SK-N-SH (cell line): ENCODE measurements around the gene FIGNL1. TPM values are rescaled to one million over a fixed set of nuclear protein-coding genes. Genes with fewer than 3 reads are reported as not detected.

Source experiments
- CTCF ChIA-PET: fragments of 300-600, 350-600 bp; formaldehyde crosslinking; extraction: SDS; loops from one replicate; lab custom pipeline; 2021; lab: Yijun Ruan, JAX
- POLR2A ChIA-PET: fragments of 350-600 bp; sonication (Branson Sonifier 250); formaldehyde crosslinking; extraction: SDS; loops from one replicate; lab custom pipeline; 2020; ENCODE audit warnings: antibody characterized with exemption, inconsistent platforms; lab: Yijun Ruan, JAX
- DNase-seq: peaks from one replicate; pipeline ENCODE4 v3.0.0; 2012
- H2AFZ ChIP-seq: fragments of 200-600 bp; sonication (generic); 2 replicates; pipeline ENCODE4 v1.8.1; 2016; ENCODE audit warnings: antibody characterized with exemption, mild to moderate bottlenecking, low read depth
- H3F3A ChIP-seq: fragments of 200-600 bp; sonication (generic); replicated peaks from 2 replicates; pipeline ENCODE3; 2016; ENCODE audit warnings: antibody characterized with exemption, mild to moderate bottlenecking; ENCODE audit not compliant: insufficient read depth
- H3K27ac ChIP-seq, 2 experiments: fragments of 200-500 bp in 1 of 2; fragments of 200-600 bp in 1 of 2; sonication (Bioruptor generic) in 1 of 2; sonication (generic), shearing (Covaris generic) in 1 of 2; 2 replicates each; pipeline versions ENCODE4 v1.5.1 to v1.6.1; 2014 to 2016; ENCODE audit warnings: low read depth in 2 of 2, inconsistent platforms in 1 of 2, low read length in 1 of 2, mild to moderate bottlenecking in 1 of 2, mixed read lengths in 1 of 2
- H3K27me3 ChIP-seq: fragments of 200-600 bp; sonication (generic), shearing (Covaris generic); 2 replicates; pipeline ENCODE4 v1.6.1; 2016; ENCODE audit warnings: mixed run types; ENCODE audit not compliant: insufficient read depth
- H3K36me3 ChIP-seq, 2 experiments: fragments of 200-500 bp in 1 of 2; fragments of 200-600 bp in 1 of 2; sonication (Bioruptor generic) in 1 of 2; sonication (generic) in 1 of 2; replicated peaks in 1 of 2; 2 replicates each; pipeline versions ENCODE3 to v1.5.1; 2014 to 2016; ENCODE audit warnings: low read length in 1 of 2, mild to moderate bottlenecking in 1 of 2; ENCODE audit not compliant: insufficient read depth in 2 of 2, control insufficient read depth in 1 of 2
- H3K4me1 ChIP-seq, 2 experiments: fragments of 200-500 bp in 1 of 2; fragments of 200-600 bp in 1 of 2; sonication (Bioruptor generic) in 1 of 2; sonication (generic), shearing (Covaris generic) in 1 of 2; 2 replicates each; pipeline versions ENCODE4 v1.5.1 to v1.6.1; 2014 to 2016; ENCODE audit warnings: low read depth in 1 of 2, low read length in 1 of 2, mixed run types in 1 of 2; ENCODE audit not compliant: insufficient read depth in 2 of 2, control insufficient read depth in 1 of 2
- H3K4me2 ChIP-seq: fragments of 200-600 bp; sonication (generic), shearing (Covaris generic); 2 replicates; pipeline ENCODE4 v1.6.1; 2017; ENCODE audit warnings: mixed run types
- H3K4me3 ChIP-seq, 2 experiments: fragments of 200-500 bp in 1 of 2; fragments of 200-600 bp in 1 of 2; sonication (Bioruptor generic) in 1 of 2; sonication (generic), shearing (Covaris generic) in 1 of 2; 2 replicates each; pipeline versions ENCODE4 v1.5.1 to v1.8.1; 2014 to 2016; ENCODE audit warnings: low read depth in 2 of 2, inconsistent platforms in 1 of 2, low read length in 1 of 2, mild to moderate bottlenecking in 1 of 2, mixed read lengths in 1 of 2, moderate library complexity in 1 of 2
- H3K79me2 ChIP-seq: fragments of 200-600 bp; sonication (generic); 2 replicates; pipeline ENCODE4 v1.8.1; 2017; ENCODE audit warnings: mild to moderate bottlenecking; ENCODE audit not compliant: insufficient read depth
- H3K9ac ChIP-seq: fragments of 200-600 bp; sonication (generic); 2 replicates; pipeline ENCODE4 v1.6.1; 2017; ENCODE audit warnings: mixed run types
- H3K9me2 ChIP-seq: fragments of 200-600 bp; sonication (generic); 2 replicates; pipeline ENCODE4 v1.6.1; 2017; ENCODE audit warnings: mixed run types
- H3K9me3 ChIP-seq: fragments of 200-600 bp; sonication (generic); 2 replicates; pipeline ENCODE4 v1.6.1; 2017; ENCODE audit warnings: mixed run types, mild to moderate bottlenecking, moderate library complexity
- H4K20me1 ChIP-seq: fragments of 200-600 bp; sonication (generic); 2 replicates; pipeline ENCODE4 v1.6.1; 2017; ENCODE audit warnings: mild to moderate bottlenecking, mixed run types; ENCODE audit not compliant: insufficient read depth
- CHD2 ChIP-seq: fragments of 150-350 bp; IDR thresholded peaks from 2 replicates; pipeline ENCODE4 v1.6.1; 2018; ENCODE audit warnings: low read length; ENCODE audit not compliant: partially characterized antibody
- CTCF ChIP-seq: fragments of 200-600 bp; sonication (generic); IDR thresholded peaks from 2 replicates; pipeline ENCODE4 v1.6.1; 2017; ENCODE audit warnings: antibody characterized with exemption, mild to moderate bottlenecking, moderate library complexity
- EP300 ChIP-seq, 2 experiments: IDR thresholded peaks; 2 replicates each; pipeline versions ENCODE4 v1.4.0 to v1.6.1; 2012; ENCODE audit warnings: borderline replicate concordance in 1 of 2, low read depth in 1 of 2, low read length in 1 of 2
- EZH2phosphoT487 ChIP-seq: fragments of 200-600 bp; sonication (generic); IDR thresholded peaks from 2 replicates; pipeline ENCODE4 v1.6.1; 2017; ENCODE audit warnings: low read depth, mixed run types, mild to moderate bottlenecking, antibody characterized with exemption, moderate library complexity, borderline replicate concordance
- FOXJ3 ChIP-seq: sonication (generic); formaldehyde crosslinking; IDR thresholded peaks from 2 replicates; pipeline ENCODE4 v1.5.1; 2020; ENCODE audit warnings: mild to moderate bottlenecking, missing genetic modification reagents
- FOXM1 ChIP-seq: IDR thresholded peaks from 2 replicates; pipeline ENCODE4 v1.4.0; 2012; ENCODE audit warnings: low read depth, mild to moderate bottlenecking
- GATA2 ChIP-seq: sonication (generic); formaldehyde crosslinking; IDR thresholded peaks from 2 replicates; pipeline ENCODE4 v1.5.0; 2020; ENCODE audit warnings: mild to moderate bottlenecking, missing genetic modification reagents
- IRF3 ChIP-seq: fragments of 150-350 bp; IDR thresholded peaks from 2 replicates; pipeline ENCODE4 v1.6.1; 2016; ENCODE audit warnings: mild to moderate bottlenecking, low read depth, low read length
- JUND ChIP-seq: IDR thresholded peaks from 2 replicates; pipeline ENCODE4 v1.4.0; 2012
- MAX ChIP-seq: IDR thresholded peaks from 2 replicates; pipeline ENCODE4 v1.4.0; 2012; ENCODE audit warnings: low read depth
- MEF2A ChIP-seq: IDR thresholded peaks from 2 replicates; pipeline ENCODE4 v1.4.0; 2012; ENCODE audit warnings: low read depth, borderline replicate concordance
- MXI1 ChIP-seq: IDR thresholded peaks from 2 replicates; pipeline ENCODE4 v1.6.1; 2012; ENCODE audit warnings: mild to moderate bottlenecking, low read depth, low read length, improper control_type of control experiment
- POLR2AphosphoS5 ChIP-seq: IDR thresholded peaks from 2 replicates; pipeline ENCODE4 v1.6.1; 2012; ENCODE audit warnings: low read depth, low read length
- RAD21 ChIP-seq: IDR thresholded peaks from 2 replicates; pipeline ENCODE4 v1.6.1; 2012; ENCODE audit warnings: mild to moderate bottlenecking, low read length
- RFX5 ChIP-seq: IDR thresholded peaks from 2 replicates; pipeline ENCODE4 v1.6.1; 2012; ENCODE audit warnings: mild to moderate bottlenecking, improper control_type of control experiment, low read length
- RXRA ChIP-seq: IDR thresholded peaks from 2 replicates; pipeline ENCODE4 v1.4.0; 2012; ENCODE audit warnings: low read depth, mild to moderate bottlenecking, borderline replicate concordance
- SMC3 ChIP-seq: IDR thresholded peaks from 2 replicates; pipeline ENCODE4 v1.6.1; 2012; ENCODE audit warnings: low read depth, low read length, improper control_type of control experiment
- TAF1 ChIP-seq: IDR thresholded peaks from 2 replicates; pipeline ENCODE4 v1.6.1; 2012; ENCODE audit warnings: low read depth, mild to moderate bottlenecking, low read length, moderate library complexity, borderline replicate concordance
- TCF12 ChIP-seq: IDR thresholded peaks from 2 replicates; pipeline ENCODE4 v1.4.0; 2012
- USF1 ChIP-seq: IDR thresholded peaks from 2 replicates; pipeline ENCODE4 v1.4.0; 2012; ENCODE audit warnings: low read depth, borderline replicate concordance
- USF2 ChIP-seq: fragments of 150-350 bp; IDR thresholded peaks from 2 replicates; pipeline ENCODE4 v1.6.1; 2017; ENCODE audit warnings: antibody characterized with exemption, low read length, low read depth, borderline replicate concordance
- WGBS: methylation state at CpG from one replicate; pipeline ENCODE4 v1.1.6; 2017; ENCODE audit warnings: low lambda C conversion rate; 5-methylcytosine and 5-hydroxymethylcytosine counted together
- polyA plus RNA-seq, 3 experiments: library from polyadenylated mRNA; depleted of rRNA; stranded (reverse); fragments of >200 nt; gene quantifications; 2 replicates each; pipeline ENCODE4 v1.2.3, GENCODE V29; 2012

FIGNL1 gene
- polyA plus RNA-seq, 1 of the 3 experiments (the other 2 are of a cell fraction), result 6.7 TPM

- Histone ChIP-seq H3K9me3 (no peaks in the 10 kb centered on the region), H3K4me1 (peaks cover 0 to 27% of the 10 kb centered on the region in 2 experiments; a peak in 2 of 4 replicates), H2AFZ (no peak overlapping the region), H3K9me2 (no peaks in the 10 kb centered on the region), H3K27ac (peak overlapping the region in 1 of 2 experiments; percentile 43; a peak in 1 of 4 replicates), H3K9ac (no peak overlapping the region), H3K4me2 (no peak overlapping the region), H4K20me1 (no peaks in the 10 kb centered on the region), H3K79me2 (no peaks in the 10 kb centered on the region), H3F3A (no peaks in the 10 kb centered on the region), H3K4me3 (no peak overlapping the region), H3K36me3 (no peaks in the 10 kb centered on the region), H3K27me3 (no peaks in the 10 kb centered on the region)
- DNase-seq, result no peak
- TF ChIP-seq EZH2phosphoT487 (no peak), RAD21 (no peak), FOXJ3 (CRISPR knock-in tag) (no peak), IRF3 (no peak), GATA2 (CRISPR knock-in tag) (no peak), TCF12 (no peak), TAF1 (no peak), MEF2A (no peak), RXRA (no peak), USF1 (no peak), RFX5 (no peak), CHD2 (no peak)
- POLR2A ChIA-PET, result no interaction called here
- CTCF ChIA-PET, result interaction anchor here (1.0 to 18.1 kb wide), 10 partner anchors 8 to 256 kb away, joined by 3 to 353 read pairs (median 4); partner anchors contain the start of gene FIGNL1
- 33% methylated on average over 4 of the region's 4 CpGs for WGBS
These were observed 26.3 kb downstream of the FIGNL1 start for GRCh38 chr7:50423860-50424259.

GRCh38 chr7:50422858-50423257 is 27.3 kb downstream of the FIGNL1 start:
- WGBS, result 62% methylated on average over 6 of the region's 6 CpGs
- Histone ChIP-seq H3K4me2 (no peak overlapping the region), H3K4me1 (peaks cover 0 to 33% of the 10 kb centered on the region in 2 experiments; a peak in 2 of 4 replicates), H3K27ac (no peak overlapping the region), H3K27me3 (no peaks in the 10 kb centered on the region), H4K20me1 (no peaks in the 10 kb centered on the region), H3K9ac (no peak overlapping the region), H3K9me3 (no peaks in the 10 kb centered on the region), H3K4me3 (no peak overlapping the region), H3K36me3 (no peaks in the 10 kb centered on the region), H3K9me2 (no peaks in the 10 kb centered on the region), H2AFZ (no peak overlapping the region), H3K79me2 (no peaks in the 10 kb centered on the region), H3F3A (no peaks in the 10 kb centered on the region)
- DNase-seq, result no peak
- TF ChIP-seq FOXM1 (no peak), JUND (no peak), CHD2 (no peak), RXRA (no peak), MEF2A (no peak), MAX (no peak), EP300 (IDR thresholded peaks at IDR 0.05; ENCODE audit: borderline replicate concordance in 1 of 2, low read depth in 1 of 2, low read length in 1 of 2) (no peak), RFX5 (no peak), IRF3 (no peak), MXI1 (no peak), CTCF (no peak), POLR2AphosphoS5 (no peak), GATA2 (CRISPR knock-in tag) (no peak), SMC3 (no peak), TCF12 (no peak), EZH2phosphoT487 (no peak), USF2 (no peak)
- CTCF ChIA-PET, result interaction anchor here (1.1 to 18.1 kb wide), 4 partner anchors 46 to 257 kb away, joined by 3 to 353 read pairs (median 4); no protein-coding TSS in a partner anchor
- POLR2A ChIA-PET, result no interaction called here
